ENCODE data around the gene PDK1.

DNA sequence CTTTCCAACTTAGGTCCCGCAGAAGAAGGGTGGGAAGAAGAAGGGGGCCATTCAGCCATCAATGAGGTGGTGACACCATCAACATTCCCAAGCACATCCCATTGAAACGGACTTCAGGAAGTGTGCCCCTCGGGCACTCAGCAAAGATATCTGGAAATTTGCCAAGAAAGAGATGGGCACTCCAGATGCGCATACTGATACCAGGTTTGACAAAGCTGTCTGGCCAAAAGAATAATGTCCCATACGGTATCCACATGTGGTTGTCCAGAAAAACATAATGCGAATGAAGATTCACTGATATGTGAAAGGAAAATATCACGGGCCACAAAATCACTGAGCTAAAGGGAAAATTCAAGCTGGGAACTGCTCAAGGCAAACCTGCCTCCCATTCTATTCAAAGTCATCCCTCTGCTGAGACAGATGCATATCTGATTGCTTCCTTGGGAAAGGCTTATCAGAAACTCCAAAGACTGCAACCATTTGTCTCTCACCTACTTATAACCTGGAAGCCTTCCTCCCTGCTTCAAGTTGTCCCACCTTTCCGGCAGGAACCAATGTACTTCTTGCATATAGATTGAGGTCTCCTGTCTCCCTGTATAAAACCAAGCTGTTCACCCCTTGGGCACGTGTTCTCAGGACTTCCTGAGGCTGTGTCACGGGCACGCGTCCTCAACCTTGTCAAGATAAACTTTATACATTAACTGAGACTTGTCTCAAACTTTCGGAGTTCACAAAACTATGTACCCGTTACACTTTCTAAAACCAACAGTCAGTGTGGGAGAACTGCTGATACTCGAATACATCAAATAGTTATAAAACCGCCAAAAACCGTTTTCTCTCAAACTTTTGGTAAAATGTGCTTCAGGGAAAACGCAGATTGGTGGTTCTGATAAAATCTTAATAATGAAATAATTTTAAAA is 1.3 kb upstream of the PDK1 start:
- TF ChIP-seq CTCF (conservative IDR thresholded peaks at IDR 0.05) (no peak), EZH2 (IDR thresholded peaks at IDR 0.05; ENCODE audit: low read depth) (no peak)
